H1 (cell line): Measurements from ENCODE around the gene EPS8.

Source experiments
- EP300 ChIP-seq, 2 experiments: IDR thresholded peaks; 1 replicate in 1 of 2; 2 replicates in 1 of 2; pipeline ENCODE4 v1.6.1; 2011 to 2012; ENCODE audit warnings: low read depth in 2 of 2, low read length in 2 of 2, mild to moderate bottlenecking in 2 of 2, borderline replicate concordance in 1 of 2, inconsistent platforms in 1 of 2, moderate library complexity in 1 of 2
- KDM1A ChIP-seq: fragments of 200-600, 300-600 bp; sonication (generic); IDR thresholded peaks from 2 replicates; pipeline ENCODE4 v1.7.1; 2016; ENCODE audit warnings: mild to moderate bottlenecking, low read length, borderline replicate concordance
- TF ChIP-seq, protein P1 (sequence below), 3 experiments: IDR thresholded peaks; 1 replicate in 2 of 3; 2 replicates in 1 of 3; pipeline versions ENCODE4 v1.5.1 to v1.6.1; 2011; ENCODE audit warnings: low read length in 3 of 3, mild to moderate bottlenecking in 3 of 3, inconsistent platforms in 2 of 3, low read depth in 1 of 3, moderate library complexity in 1 of 3; ENCODE audit not compliant: insufficient read depth in 1 of 3; ENCODE audit errors: control extremely low read depth in 1 of 3

- TF ChIP-seq KDM1A (no peak), EP300 (IDR thresholded peaks at IDR 0.05; ENCODE audit: borderline replicate concordance in 1 of 2, low read depth in 2 of 2, low read length in 2 of 2) (no peak)
- TF ChIP-seq, protein P1, sequence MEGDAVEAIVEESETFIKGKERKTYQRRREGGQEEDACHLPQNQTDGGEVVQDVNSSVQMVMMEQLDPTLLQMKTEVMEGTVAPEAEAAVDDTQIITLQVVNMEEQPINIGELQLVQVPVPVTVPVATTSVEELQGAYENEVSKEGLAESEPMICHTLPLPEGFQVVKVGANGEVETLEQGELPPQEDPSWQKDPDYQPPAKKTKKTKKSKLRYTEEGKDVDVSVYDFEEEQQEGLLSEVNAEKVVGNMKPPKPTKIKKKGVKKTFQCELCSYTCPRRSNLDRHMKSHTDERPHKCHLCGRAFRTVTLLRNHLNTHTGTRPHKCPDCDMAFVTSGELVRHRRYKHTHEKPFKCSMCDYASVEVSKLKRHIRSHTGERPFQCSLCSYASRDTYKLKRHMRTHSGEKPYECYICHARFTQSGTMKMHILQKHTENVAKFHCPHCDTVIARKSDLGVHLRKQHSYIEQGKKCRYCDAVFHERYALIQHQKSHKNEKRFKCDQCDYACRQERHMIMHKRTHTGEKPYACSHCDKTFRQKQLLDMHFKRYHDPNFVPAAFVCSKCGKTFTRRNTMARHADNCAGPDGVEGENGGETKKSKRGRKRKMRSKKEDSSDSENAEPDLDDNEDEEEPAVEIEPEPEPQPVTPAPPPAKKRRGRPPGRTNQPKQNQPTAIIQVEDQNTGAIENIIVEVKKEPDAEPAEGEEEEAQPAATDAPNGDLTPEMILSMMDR (IDR thresholded peaks at IDR 0.05; ENCODE audit: control extremely low read depth in 1 of 3, insufficient read depth in 1 of 3, low read depth in 1 of 3, low read length in 3 of 3), result no peak
Observed at GRCh38 chr12:15738438-15739015, 50.7 kb downstream of the EPS8 start.
